H1 (cell line): ENCODE measurements around the gene C5. TPM values are rescaled to one million over a fixed set of nuclear protein-coding genes. Genes with fewer than 3 reads are reported as not detected.
A peak's percentile ranks its signal among the peaks of the same experiment; 100 is the strongest.

Source experiments
- CTCF ChIA-PET: fragments of 300-600 bp; sonication (Branson Sonifier 250); formaldehyde crosslinking; loops from one replicate; lab custom pipeline; 2021; ENCODE audit not compliant: partially characterized antibody; lab: Charles Lee
- POLR2A ChIA-PET: fragments of 300-600 bp; sonication (Branson Sonifier 250); formaldehyde crosslinking; loops from one replicate; lab custom pipeline; 2021; ENCODE audit warnings: inconsistent platforms; ENCODE audit not compliant: partially characterized antibody; lab: Charles Lee
- DNase-seq, 2 experiments: peaks; one replicate each; pipeline versions ENCODE4 v3.0.0 to v3.0.0-alpha.2; 2010 to 2022; ENCODE audit warnings: low spot score in 2 of 2, low read depth in 1 of 2, mixed read lengths in 1 of 2
- FAIRE-seq: peaks from 2 replicates; lab custom pipeline; 2011; peaks lifted over from hg19 to GRCh38; lab: Jason Lieb, UNC
- H2AFZ ChIP-seq: 2 replicates; pipeline ENCODE4 v1.8.1; 2012; ENCODE audit warnings: low read length, inconsistent platforms
- H2AK5ac ChIP-seq: 2 replicates; pipeline ENCODE4 v1.6.1; 2013; ENCODE audit warnings: low read depth, low read length
- H2BK120ac ChIP-seq: replicated peaks from 2 replicates; pipeline ENCODE3; 2013; ENCODE audit warnings: low read depth, low read length, inconsistent platforms
- H2BK12ac ChIP-seq: 2 replicates; pipeline ENCODE4 v1.6.1; 2013; ENCODE audit warnings: low read depth, low read length
- H2BK15ac ChIP-seq: 2 replicates; pipeline ENCODE4 v1.6.1; 2013; ENCODE audit warnings: low read length
- H2BK20ac ChIP-seq: 2 replicates; pipeline ENCODE4 v1.6.1; 2013; ENCODE audit warnings: low read length
- H2BK5ac ChIP-seq: 2 replicates; pipeline ENCODE4 v1.6.1; 2013; ENCODE audit warnings: low read depth, low read length
- H3K14ac ChIP-seq: 2 replicates; pipeline ENCODE4 v1.6.1; 2013; ENCODE audit warnings: inconsistent platforms; ENCODE audit not compliant: insufficient read length
- H3K18ac ChIP-seq: 2 replicates; pipeline ENCODE4 v1.6.1; 2013; ENCODE audit warnings: low read length; ENCODE audit errors: extremely low read depth
- H3K23ac ChIP-seq: 2 replicates; pipeline ENCODE4 v1.6.1; 2013; ENCODE audit warnings: inconsistent platforms; ENCODE audit not compliant: insufficient read length
- H3K23me2 ChIP-seq: 2 replicates; pipeline ENCODE4 v1.6.1; 2013; ENCODE audit warnings: low read depth, low read length
- H3K27ac ChIP-seq: 2 replicates; pipeline ENCODE4 v1.6.1; 2011; ENCODE audit warnings: low read depth, low read length, inconsistent platforms
- H3K27me3 ChIP-seq, 4 experiments: replicated peaks in 1 of 4; 1 replicate in 1 of 4; 2 replicates in 3 of 4; pipeline versions ENCODE4 v1.6.1 to v1.8.1; 2011 to 2013; ENCODE audit warnings: low read length in 3 of 4, mild to moderate bottlenecking in 3 of 4, inconsistent platforms in 2 of 4, mixed read lengths in 2 of 4, moderate library complexity in 1 of 4; ENCODE audit not compliant: control insufficient read depth in 3 of 4, insufficient read depth in 3 of 4; ENCODE audit errors: extremely low read depth in 1 of 4
- H3K36me3 ChIP-seq, 4 experiments: 2 replicates each; pipeline versions ENCODE4 v1.6.1 to v1.8.1; 2011 to 2013; ENCODE audit warnings: mild to moderate bottlenecking in 4 of 4, low read length in 3 of 4, moderate library complexity in 2 of 4, control low read depth in 1 of 4, inconsistent platforms in 1 of 4; ENCODE audit not compliant: insufficient read depth in 4 of 4, control insufficient read depth in 2 of 4
- H3K4ac ChIP-seq: replicated peaks from 2 replicates; pipeline ENCODE3; 2013; ENCODE audit warnings: low read length, low read depth, mixed read lengths, inconsistent platforms; ENCODE audit not compliant: insufficient read length
- H3K4me1 ChIP-seq, 4 experiments: replicated peaks in 1 of 4; 1 replicate in 1 of 4; 2 replicates in 3 of 4; pipeline versions ENCODE4 v1.6.1 to v1.8.1; 2011 to 2013; ENCODE audit warnings: low read length in 3 of 4, inconsistent platforms in 2 of 4, mixed read lengths in 1 of 4; ENCODE audit not compliant: insufficient read depth in 4 of 4, control insufficient read depth in 3 of 4
- H3K4me2 ChIP-seq, 2 experiments: 2 replicates each; pipeline versions ENCODE4 v1.6.1 to v1.8.1; 2011 to 2013; ENCODE audit warnings: low read depth in 2 of 2, low read length in 2 of 2, control low read depth in 1 of 2, inconsistent platforms in 1 of 2, mild to moderate bottlenecking in 1 of 2; ENCODE audit not compliant: insufficient read depth in 1 of 2
- H3K4me3 ChIP-seq, 4 experiments: fragments of 200-600, 300-600 bp in 1 of 4; sonication (generic), shearing (Covaris generic), sonication (Bioruptor Twin) in 1 of 4; 2 replicates each; pipeline versions ENCODE4 v1.5.1 to v1.8.1; 2011 to 2016; ENCODE audit warnings: low read length in 4 of 4, low read depth in 3 of 4, control low read depth in 2 of 4, inconsistent platforms in 2 of 4, mild to moderate bottlenecking in 2 of 4, mixed read lengths in 1 of 4, moderate library complexity in 1 of 4; ENCODE audit not compliant: insufficient read depth in 2 of 4; ENCODE audit errors: extremely low read depth in 1 of 4
- H3K56ac ChIP-seq: replicated peaks from 2 replicates; pipeline ENCODE3; 2013; ENCODE audit warnings: low read depth, mild to moderate bottlenecking, mixed read lengths, low read length, inconsistent platforms; ENCODE audit not compliant: insufficient read length
- H3K79me1 ChIP-seq: 2 replicates; pipeline ENCODE4 v1.6.1; 2013; ENCODE audit warnings: low read depth, low read length, control low read depth
- H3K79me2 ChIP-seq, 2 experiments: 2 replicates each; pipeline versions ENCODE4 v1.6.1 to v1.8.1; 2012 to 2013; ENCODE audit warnings: low read length in 2 of 2, mild to moderate bottlenecking in 2 of 2, inconsistent platforms in 1 of 2; ENCODE audit not compliant: insufficient read depth in 2 of 2, control insufficient read depth in 1 of 2
- H3K9ac ChIP-seq, 4 experiments: replicated peaks in 1 of 4; 1 replicate in 1 of 4; 2 replicates in 3 of 4; pipeline versions ENCODE4 v1.6.1 to v1.8.1; 2011 to 2013; ENCODE audit warnings: low read depth in 3 of 4, low read length in 3 of 4, control low read depth in 2 of 4, mild to moderate bottlenecking in 2 of 4, moderate library complexity in 2 of 4, inconsistent platforms in 1 of 4; ENCODE audit errors: extremely low read depth in 1 of 4
- H3K9me3 ChIP-seq, 2 experiments: 2 replicates each; pipeline versions ENCODE4 v1.6.1 to v1.8.1; 2012 to 2013; ENCODE audit warnings: mild to moderate bottlenecking in 2 of 2, moderate library complexity in 2 of 2, control low read depth in 1 of 2, inconsistent platforms in 1 of 2, low read depth in 1 of 2, low read length in 1 of 2, mixed read lengths in 1 of 2; ENCODE audit not compliant: insufficient read depth in 2 of 2
- H4K20me1 ChIP-seq, 2 experiments: replicated peaks in 1 of 2; 2 replicates each; pipeline versions ENCODE3 to v1.8.1; 2011 to 2013; ENCODE audit warnings: inconsistent platforms in 2 of 2, low read length in 2 of 2, mild to moderate bottlenecking in 1 of 2; ENCODE audit not compliant: insufficient read depth in 2 of 2, control insufficient read depth in 1 of 2
- H4K5ac ChIP-seq: 2 replicates; pipeline ENCODE4 v1.6.1; 2013; ENCODE audit warnings: low read length, low read depth, mixed read lengths, inconsistent platforms; ENCODE audit not compliant: insufficient read length
- H4K8ac ChIP-seq: 2 replicates; pipeline ENCODE4 v1.8.0; 2013; ENCODE audit warnings: mild to moderate bottlenecking, moderate library complexity, low read length, inconsistent platforms; ENCODE audit not compliant: insufficient read depth; ENCODE audit errors: extremely low read depth
- H4K91ac ChIP-seq: replicated peaks from 2 replicates; pipeline ENCODE3; 2013; ENCODE audit warnings: low read length, mixed read lengths, inconsistent platforms; ENCODE audit not compliant: insufficient read length
- BACH1 ChIP-seq: IDR thresholded peaks from 2 replicates; pipeline ENCODE4 v1.6.1; 2012; ENCODE audit warnings: low read length, improper control_type of control experiment
- BCL11A ChIP-seq, 2 experiments: IDR thresholded peaks; one replicate each; pipeline ENCODE4 v1.6.1; 2011; ENCODE audit warnings: low read depth in 2 of 2, low read length in 2 of 2, mild to moderate bottlenecking in 2 of 2
- BRCA1 ChIP-seq: IDR thresholded peaks from 2 replicates; pipeline ENCODE4 v1.6.1; 2012; ENCODE audit warnings: low read depth, low read length, improper control_type of control experiment
- HDAC2 ChIP-seq, 2 experiments: fragments of 300-600 bp in 1 of 2; sonication (generic) in 1 of 2; IDR thresholded peaks; 2 replicates each; pipeline ENCODE4 v1.6.1; 2011 to 2012; ENCODE audit warnings: low read depth in 2 of 2, low read length in 2 of 2, mild to moderate bottlenecking in 2 of 2, moderate library complexity in 2 of 2, borderline replicate concordance in 1 of 2, inconsistent platforms in 1 of 2
- JUN ChIP-seq: IDR thresholded peaks from 2 replicates; pipeline ENCODE4 v1.6.1; 2011; ENCODE audit warnings: low read depth, mild to moderate bottlenecking, improper control_type of control experiment, low read length
- MAFK ChIP-seq: IDR thresholded peaks from 2 replicates; pipeline ENCODE4 v1.6.1; 2012; ENCODE audit warnings: low read depth, mild to moderate bottlenecking, improper control_type of control experiment, low read length
- POLR2A ChIP-seq, 2 experiments: IDR thresholded peaks; 1 replicate in 1 of 2; 2 replicates in 1 of 2; pipeline ENCODE4 v1.6.1; 2011; ENCODE audit warnings: low read depth in 2 of 2, low read length in 2 of 2, mild to moderate bottlenecking in 2 of 2; ENCODE audit errors: control extremely low read depth in 1 of 2
- RAD21 ChIP-seq, 2 experiments: IDR thresholded peaks in 1 of 2; conservative IDR thresholded peaks in 1 of 2; 2 replicates each; pipeline ENCODE4 v1.6.1; 2011; ENCODE audit warnings: low read depth in 2 of 2, low read length in 2 of 2, improper control_type of control experiment in 1 of 2, inconsistent platforms in 1 of 2, mild to moderate bottlenecking in 1 of 2, moderate library complexity in 1 of 2
- SP2 ChIP-seq: IDR thresholded peaks from 2 replicates; pipeline ENCODE4 v1.6.1; 2012; ENCODE audit warnings: mild to moderate bottlenecking, low read length, inconsistent platforms
- ZNF274 ChIP-seq: IDR thresholded peaks from 2 replicates; pipeline ENCODE4 v1.7.0; 2012; ENCODE audit warnings: low read length, borderline replicate concordance; ENCODE audit errors: extremely low read depth
- WGBS, 2 experiments: shearing (Covaris generic) in 1 of 2; methylation state at CpG; one replicate each; pipeline versions ENCODE4 v1.1.6 to v1.1.7; 2013 to 2015; ENCODE audit warnings: low lambda C conversion rate in 2 of 2, mixed read lengths in 2 of 2, inconsistent platforms in 1 of 2, low coverage in 1 of 2, missing lambda C conversion rate in 1 of 2; ENCODE audit not compliant: insufficient replicate concordance in 2 of 2, insufficient coverage in 1 of 2, insufficient read length in 1 of 2; ENCODE audit errors: extremely low coverage in 1 of 2, missing lambda C conversion rate in 1 of 2; 5-methylcytosine and 5-hydroxymethylcytosine counted together
- polyA plus RNA-seq, 7 experiments: library from polyadenylated mRNA; depleted of rRNA in 3 of 7; stranded (reverse) in 5 of 7; unstranded in 2 of 7; fragments of >200 nt in 5 of 7; fragments of 200-250 nt in 2 of 7; gene quantifications; 1 replicate in 5 of 7; 2 replicates in 1 of 7; 4 replicates in 1 of 7; pipeline versions ENCODE4 v1.2.1 to v1.2.3, GENCODE V29; 2011 to 2013; ENCODE audit warnings: missing spikeins in 2 of 7, mixed read lengths in 2 of 7
- total RNA-seq: library from RNA; stranded (reverse); fragmentation: NEBNext Ultra II Directional; extraction: Animal tissue kit (Norgen Biotek cat#: 25700); gene quantifications from 2 replicates; pipeline ENCODE4 v1.2.1, GENCODE V29; 2021
- TF ChIP-seq, protein P1 (sequence below), 3 experiments: IDR thresholded peaks; 1 replicate in 2 of 3; 2 replicates in 1 of 3; pipeline versions ENCODE4 v1.5.1 to v1.6.1; 2011; ENCODE audit warnings: low read length in 3 of 3, mild to moderate bottlenecking in 3 of 3, inconsistent platforms in 2 of 3, low read depth in 1 of 3, moderate library complexity in 1 of 3; ENCODE audit not compliant: insufficient read depth in 1 of 3; ENCODE audit errors: control extremely low read depth in 1 of 3

The C5 gene
- total and polyA plus RNA-seq, 2 of the 8 experiments (the other 6 are each of a cell fraction or from before 2014, with no cell fraction given) = 0.24 to 0.35 TPM

DNA sequence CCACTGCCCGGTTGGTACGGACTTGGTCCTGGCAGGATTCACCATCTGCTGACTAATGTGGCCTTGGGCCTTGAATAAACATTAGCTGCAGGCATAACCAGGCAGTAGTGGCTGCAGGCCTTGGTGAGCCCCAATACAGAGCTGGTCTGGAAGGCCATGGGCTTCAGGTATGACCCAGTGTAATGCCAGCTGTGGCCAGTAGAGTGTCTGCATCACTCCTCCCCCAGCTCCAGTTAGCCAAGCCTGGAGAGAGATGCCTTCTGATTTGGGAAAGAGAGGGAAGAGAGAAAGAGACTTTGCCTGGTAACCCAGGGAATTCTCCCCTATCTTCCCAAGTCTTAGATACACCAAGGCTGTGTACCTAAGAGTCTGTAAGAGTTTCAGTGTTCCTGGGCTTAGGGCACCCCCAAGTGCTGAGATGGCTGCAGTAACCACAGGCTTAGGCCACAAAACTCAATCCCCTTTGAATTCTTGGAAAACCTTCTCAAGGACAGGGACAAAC lies 5.6 kb upstream of the C5 start:
- no peak overlapping the region for H3K27ac ChIP-seq
- peaks cover 0 to 3% (median 1%) of the 10 kb centered on the region in 4 experiments; a peak in 2 of 7 replicates for H3K4me1 ChIP-seq
- H3K23me2 ChIP-seq = no peaks in the 10 kb centered on the region
- no peak overlapping the region for H3K23ac ChIP-seq
- H3K18ac ChIP-seq = no peak overlapping the region
- H4K91ac ChIP-seq = no peak overlapping the region
- no peaks in the 10 kb centered on the region for H3K79me2 ChIP-seq
- peak overlapping the region; percentile 61 for H2AFZ ChIP-seq
- POLR2A ChIA-PET = no interaction called here
- no peaks in the 10 kb centered on the region for H4K20me1 ChIP-seq
- no peak overlapping the region for H2BK120ac ChIP-seq
- no peak overlapping the region for H2BK20ac ChIP-seq
- H2BK5ac ChIP-seq = no peak overlapping the region
- H3K4ac ChIP-seq = no peak overlapping the region
- H3K4me2 ChIP-seq = no peak overlapping the region
- no peak overlapping the region for H3K14ac ChIP-seq
- no peak overlapping the region for H3K9ac ChIP-seq
- 79% methylated on average over 2 of the region's 2 CpGs; no CpG with 5 or more reads in 1 of the 2 experiments for WGBS, 2 experiments
- no peak overlapping the region for H2BK15ac ChIP-seq
- H4K5ac ChIP-seq = no peak overlapping the region
- H3K27me3 ChIP-seq = no peaks in the 10 kb centered on the region
- FAIRE-seq (peak; percentile 78), DNase-seq (peak in 1 of 2 experiments; percentile 68)
- no peak overlapping the region for H3K4me3 ChIP-seq
- no peak overlapping the region for H2AK5ac ChIP-seq
- H3K56ac ChIP-seq = no peak overlapping the region
- H2BK12ac ChIP-seq = no peak overlapping the region
- H3K79me1 ChIP-seq = no peaks in the 10 kb centered on the region
- no peaks in the 10 kb centered on the region for H3K36me3 ChIP-seq
- CTCF ChIA-PET = interaction anchor here (0.6 to 9.9 kb wide), 40 partner anchors 9 to 383 kb away, joined by 3 to 71 read pairs (median 4); no protein-coding TSS in a partner anchor
- H3K9me3 ChIP-seq = no peaks in the 10 kb centered on the region
- H4K8ac ChIP-seq = no peak overlapping the region
- no peak for TF ChIP-seq JUN
- no peak for TF ChIP-seq HDAC2 (IDR thresholded peaks at IDR 0.05; ENCODE audit: borderline replicate concordance in 1 of 2, low read depth in 2 of 2, low read length in 2 of 2)
- TF ChIP-seq BRCA1 = no peak
- TF ChIP-seq MAFK = no peak
- no peak for TF ChIP-seq SP2
- no peak for TF ChIP-seq POLR2A (IDR thresholded peaks at IDR 0.05; ENCODE audit: control extremely low read depth in 1 of 2, low read depth in 2 of 2, low read length in 2 of 2)
- TF ChIP-seq, protein P1, sequence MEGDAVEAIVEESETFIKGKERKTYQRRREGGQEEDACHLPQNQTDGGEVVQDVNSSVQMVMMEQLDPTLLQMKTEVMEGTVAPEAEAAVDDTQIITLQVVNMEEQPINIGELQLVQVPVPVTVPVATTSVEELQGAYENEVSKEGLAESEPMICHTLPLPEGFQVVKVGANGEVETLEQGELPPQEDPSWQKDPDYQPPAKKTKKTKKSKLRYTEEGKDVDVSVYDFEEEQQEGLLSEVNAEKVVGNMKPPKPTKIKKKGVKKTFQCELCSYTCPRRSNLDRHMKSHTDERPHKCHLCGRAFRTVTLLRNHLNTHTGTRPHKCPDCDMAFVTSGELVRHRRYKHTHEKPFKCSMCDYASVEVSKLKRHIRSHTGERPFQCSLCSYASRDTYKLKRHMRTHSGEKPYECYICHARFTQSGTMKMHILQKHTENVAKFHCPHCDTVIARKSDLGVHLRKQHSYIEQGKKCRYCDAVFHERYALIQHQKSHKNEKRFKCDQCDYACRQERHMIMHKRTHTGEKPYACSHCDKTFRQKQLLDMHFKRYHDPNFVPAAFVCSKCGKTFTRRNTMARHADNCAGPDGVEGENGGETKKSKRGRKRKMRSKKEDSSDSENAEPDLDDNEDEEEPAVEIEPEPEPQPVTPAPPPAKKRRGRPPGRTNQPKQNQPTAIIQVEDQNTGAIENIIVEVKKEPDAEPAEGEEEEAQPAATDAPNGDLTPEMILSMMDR (IDR thresholded peaks at IDR 0.05; ENCODE audit: control extremely low read depth in 1 of 3, insufficient read depth in 1 of 3, low read depth in 1 of 3, low read length in 3 of 3) = peak; percentile 39 to 83 (median 73); a peak in 2 of 4 replicates
- TF ChIP-seq BACH1 = no peak
- no peak for TF ChIP-seq ZNF274
- no peak for TF ChIP-seq BCL11A (IDR thresholded peaks at IDR 0.05; ENCODE audit: low read depth in 2 of 2, low read length in 2 of 2)
- TF ChIP-seq RAD21 (IDR thresholded peaks at IDR 0.05 in 1 of 2, conservative IDR thresholded peaks at IDR 0.05 in 1 of 2; ENCODE audit: low read depth in 2 of 2, low read length in 2 of 2) = peak; percentile 62 to 71
